ENCODE results near the gene BLACAT1. TPM values are rescaled to one million over a fixed set of nuclear protein-coding genes. Genes with fewer than 3 reads are reported as not detected.
"Not testable (repeated sequence)": the region's sequence is repeated elsewhere in the genome, so short reads cannot be mapped to it uniquely, and the experiment has no call there.

Gene BLACAT1
- total RNA-seq, 1 experiment from 2014 or later, result 0.87 TPM

GRCh38 chr1:205435578-205436573 lies 20.0 kb downstream of the BLACAT1 start:
- DNase-seq (ENCODE audit: low read depth, low spot score), result no peak
- in situ Hi-C loops (cut with HindIII; ENCODE audit: low pct_unique_long_range_greater_than_20kb, low sequenced_read_pairs), result no loop called here

- DNase-seq (ENCODE audit: low read depth, low spot score), result no peak
- in situ Hi-C loops (cut with HindIII; ENCODE audit: low pct_unique_long_range_greater_than_20kb, low sequenced_read_pairs), result no loop called here
These were observed 21.1 kb downstream of the BLACAT1 start for GRCh38 chr1:205434738-205435137.

DNA sequence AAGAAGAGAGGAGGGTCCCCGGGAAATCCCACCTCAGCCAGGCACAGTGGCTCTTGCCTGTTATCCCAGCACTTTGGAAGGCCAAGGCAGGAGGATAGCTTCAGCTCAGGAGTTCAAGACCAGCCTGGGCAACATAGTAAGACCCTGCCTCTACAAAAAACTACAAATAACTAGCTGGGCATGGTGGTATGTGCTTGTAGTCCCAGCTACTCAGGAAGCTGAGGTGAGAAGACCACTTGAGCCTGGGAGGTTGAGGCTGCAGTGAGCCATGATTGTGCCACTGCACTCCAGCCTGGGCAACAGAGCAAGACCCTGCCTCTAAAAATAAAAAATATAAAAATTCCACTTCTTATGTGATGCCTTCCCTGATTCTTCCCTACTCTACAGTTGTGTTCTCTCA lies 23.2 kb downstream of the BLACAT1 start:
- in situ Hi-C loops (cut with HindIII; ENCODE audit: low pct_unique_long_range_greater_than_20kb, low sequenced_read_pairs); DNase-seq (ENCODE audit: low read depth, low spot score): not testable (repeated sequence)

DNA sequence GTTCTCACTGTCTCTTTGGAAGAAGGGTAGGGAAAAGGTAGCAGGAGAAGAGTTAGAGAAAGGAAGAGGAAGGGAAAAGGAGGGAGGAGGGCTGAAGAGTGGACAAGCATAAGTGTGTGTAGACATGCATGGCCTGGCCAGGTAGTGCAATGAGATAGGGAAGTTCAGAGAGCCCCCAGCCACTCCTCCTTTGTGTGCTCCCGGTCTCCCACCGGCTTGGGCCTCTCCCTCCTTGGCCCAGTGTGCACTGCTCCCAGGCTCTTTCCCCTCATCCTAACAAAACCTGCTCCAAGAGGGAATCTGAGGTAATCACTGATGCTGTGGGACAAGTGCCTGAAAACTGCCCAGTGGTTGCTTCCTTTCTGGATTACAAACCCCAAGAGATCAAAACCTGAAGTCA lies 23.7 kb downstream of the BLACAT1 start:
- DNase-seq (ENCODE audit: low read depth, low spot score), result no peak
- in situ Hi-C loops (cut with HindIII; ENCODE audit: low pct_unique_long_range_greater_than_20kb, low sequenced_read_pairs), result no loop called here

DNA sequence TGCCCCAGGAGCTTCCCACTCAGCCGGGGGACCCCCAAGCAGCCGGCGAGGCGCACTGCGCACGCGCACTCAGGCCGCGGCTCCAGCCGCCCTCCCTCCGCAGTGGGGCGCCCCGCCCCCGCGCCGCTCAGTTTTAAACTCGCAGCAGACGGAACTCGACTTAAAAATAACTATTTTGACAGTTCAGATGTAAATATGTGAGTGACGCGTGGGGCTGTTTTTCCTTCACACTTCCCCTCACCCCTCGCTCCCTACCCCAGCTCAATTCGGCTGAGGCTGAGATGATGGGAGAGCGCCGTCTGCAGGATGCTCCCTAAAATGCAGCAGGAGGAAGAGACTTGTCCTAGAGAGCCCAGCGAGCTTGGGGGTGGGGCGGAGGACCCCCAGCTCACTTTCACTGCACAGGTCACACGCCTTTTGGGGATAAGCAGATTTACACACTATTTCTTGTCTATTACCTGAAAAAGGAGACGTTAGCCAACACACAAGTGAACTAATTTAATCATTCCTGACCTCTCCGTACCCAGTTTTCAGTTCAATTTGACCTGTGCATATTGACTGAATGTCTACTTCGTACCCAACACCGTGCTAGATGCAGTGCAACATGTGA lies 25.0 kb downstream of the BLACAT1 start:
- peak; percentile 77 for DNase-seq (ENCODE audit: low read depth, low spot score)
- in situ Hi-C loops (cut with HindIII; ENCODE audit: low pct_unique_long_range_greater_than_20kb, low sequenced_read_pairs), result no loop called here

DNA sequence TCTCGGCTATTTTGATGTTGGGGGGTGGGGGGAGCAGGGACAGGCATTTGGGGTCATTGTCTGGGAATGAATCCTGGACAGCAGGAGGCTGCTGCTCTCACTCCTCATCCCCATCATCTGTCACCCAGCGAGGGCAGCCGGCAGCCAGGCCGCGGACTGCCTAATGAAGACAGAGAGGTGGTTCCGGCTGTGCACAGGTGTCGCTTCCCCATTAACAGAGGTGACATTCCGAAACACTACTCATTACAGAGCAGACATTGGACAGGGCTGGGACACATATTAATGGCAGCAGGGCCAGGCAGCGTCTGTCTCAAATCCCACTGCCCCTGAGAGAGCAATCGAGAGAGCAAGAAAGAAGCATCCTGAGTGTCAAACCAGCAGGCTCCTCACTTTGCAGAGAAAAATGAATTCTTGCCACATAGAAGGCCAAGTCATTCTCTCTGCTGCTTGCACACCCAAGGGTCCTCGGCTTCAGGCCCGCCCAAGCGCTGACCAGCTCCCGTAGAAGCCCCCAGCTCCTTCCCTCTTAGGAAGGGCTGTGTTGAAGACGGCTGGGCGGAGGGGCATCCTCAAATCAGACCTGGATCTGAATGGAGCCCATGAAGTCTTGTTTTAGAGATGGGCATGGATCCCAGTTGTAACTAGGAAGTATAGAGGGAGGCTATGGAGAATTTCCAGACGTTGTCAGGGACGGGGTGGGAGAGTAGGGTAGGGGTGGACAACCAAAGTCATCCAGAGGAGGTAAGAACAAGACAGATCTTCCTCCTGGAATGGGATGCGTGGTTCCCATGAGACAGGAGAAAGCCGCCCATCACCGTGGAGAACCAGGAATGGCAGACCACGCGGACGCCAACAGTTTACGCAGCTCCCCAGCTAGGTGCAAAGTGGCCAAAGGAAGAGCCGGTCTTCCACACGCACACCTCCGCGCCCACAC lies 25.8 kb downstream of the BLACAT1 start:
- no peak for DNase-seq (ENCODE audit: low read depth, low spot score)
- in situ Hi-C loops (cut with HindIII; ENCODE audit: low pct_unique_long_range_greater_than_20kb, low sequenced_read_pairs), result no loop called here

DNA sequence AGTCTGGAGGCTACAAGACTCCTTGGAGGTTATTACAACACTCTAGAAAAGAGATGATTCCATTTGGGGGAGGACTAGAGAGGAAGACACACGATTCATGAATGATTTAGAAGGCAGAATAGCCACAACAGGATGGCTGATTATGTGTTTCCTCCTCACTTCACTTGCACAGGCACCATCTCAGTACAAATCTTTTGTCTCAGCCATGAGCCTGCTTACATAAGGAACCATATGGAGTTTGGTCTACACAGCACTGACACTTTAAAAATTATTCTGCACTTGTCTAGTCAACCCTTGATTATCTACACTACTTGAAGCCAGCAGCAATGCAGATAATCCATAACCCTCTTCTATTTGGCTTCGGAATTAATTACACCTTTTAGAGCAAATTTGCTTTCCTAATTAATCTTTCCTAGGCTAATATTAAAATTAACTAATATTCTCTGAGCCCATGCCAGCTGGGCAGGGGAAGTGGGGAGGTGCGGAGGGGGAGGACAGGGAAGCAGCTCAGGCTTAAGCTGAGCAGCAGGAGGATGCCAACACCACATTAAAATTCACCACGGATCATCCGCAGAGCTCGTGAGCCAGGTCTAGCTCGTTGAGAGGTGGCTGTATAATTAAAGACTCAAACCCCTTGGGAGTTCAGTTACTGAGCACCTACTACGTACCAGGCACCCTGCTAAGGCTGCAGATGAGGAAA lies 30.8 kb downstream of the BLACAT1 start:
- DNase-seq (ENCODE audit: low read depth, low spot score), result no peak
- in situ Hi-C loops (cut with HindIII; ENCODE audit: low pct_unique_long_range_greater_than_20kb, low sequenced_read_pairs), result no loop called here

DNA sequence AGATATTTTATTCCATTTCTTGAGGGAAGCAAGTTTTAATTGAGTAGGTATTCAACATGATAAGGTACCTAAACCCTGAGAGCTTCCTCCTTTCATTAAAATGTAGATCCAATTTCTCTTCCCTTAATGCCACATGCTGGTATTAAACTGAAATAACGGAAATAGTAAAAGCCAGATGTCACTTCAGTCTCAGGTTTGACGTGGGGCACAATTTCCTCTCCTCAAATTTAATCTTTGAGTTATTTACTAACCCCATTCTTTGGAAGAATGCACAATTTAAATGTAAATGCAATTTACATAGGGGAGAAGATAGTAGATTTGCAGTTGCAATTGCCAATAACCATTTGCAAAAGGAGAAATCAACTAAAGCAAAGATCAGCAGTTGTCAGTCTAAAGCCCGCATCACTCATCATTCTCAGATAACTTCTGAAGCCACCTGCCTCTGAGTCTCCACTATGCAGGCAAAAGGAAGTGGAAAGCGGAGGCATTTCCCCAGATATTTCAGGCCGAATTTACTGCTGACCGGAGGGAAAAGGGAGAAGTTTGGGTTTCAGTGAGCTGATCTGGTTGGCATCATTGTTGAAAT lies 31.9 kb downstream of the BLACAT1 start:
- DNase-seq (ENCODE audit: low read depth, low spot score), result no peak
- in situ Hi-C loops (cut with HindIII; ENCODE audit: low pct_unique_long_range_greater_than_20kb, low sequenced_read_pairs), result no loop called here

GRCh38 chr1:205422993-205423642 lies 32.7 kb downstream of the BLACAT1 start:
- peak; percentile 23 for DNase-seq (ENCODE audit: low read depth, low spot score)
- in situ Hi-C loops (cut with HindIII; ENCODE audit: low pct_unique_long_range_greater_than_20kb, low sequenced_read_pairs), result no loop called here

DNA sequence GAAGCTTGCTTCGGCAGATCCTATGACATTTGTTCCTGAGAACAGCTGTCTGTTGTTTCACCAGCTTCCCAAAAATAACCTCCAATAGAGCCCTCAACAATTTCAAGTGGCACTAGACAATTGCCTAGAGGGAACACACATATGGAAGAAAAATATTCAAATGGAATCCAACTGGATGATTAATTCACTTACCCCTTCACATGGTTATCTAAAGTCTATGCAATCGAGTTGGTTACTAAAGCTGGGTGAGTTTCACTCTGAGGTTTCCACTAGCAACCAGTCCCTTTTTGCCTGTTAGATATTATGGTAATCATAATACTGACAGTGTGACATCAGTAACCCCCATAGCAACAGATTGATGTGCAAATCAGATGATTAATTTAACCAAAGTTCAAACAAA lies 34.0 kb downstream of the BLACAT1 start, which contains the start of gene LEMD1:
LEMD1 (minus strand) TSS at position 259 of the 400 bp plus-strand sequence. CDS start 1,520 bp downstream, outside the sequence.
- in situ Hi-C loops (cut with HindIII; ENCODE audit: low pct_unique_long_range_greater_than_20kb, low sequenced_read_pairs), result no loop called here
- DNase-seq (ENCODE audit: low read depth, low spot score), result peak; percentile 17

- in situ Hi-C loops (cut with HindIII; ENCODE audit: low pct_unique_long_range_greater_than_20kb, low sequenced_read_pairs), result no loop called here
- no peak for DNase-seq (ENCODE audit: low read depth, low spot score)
These were observed 34.9 kb downstream of the BLACAT1 start for GRCh38 chr1:205420938-205421337.

DNA sequence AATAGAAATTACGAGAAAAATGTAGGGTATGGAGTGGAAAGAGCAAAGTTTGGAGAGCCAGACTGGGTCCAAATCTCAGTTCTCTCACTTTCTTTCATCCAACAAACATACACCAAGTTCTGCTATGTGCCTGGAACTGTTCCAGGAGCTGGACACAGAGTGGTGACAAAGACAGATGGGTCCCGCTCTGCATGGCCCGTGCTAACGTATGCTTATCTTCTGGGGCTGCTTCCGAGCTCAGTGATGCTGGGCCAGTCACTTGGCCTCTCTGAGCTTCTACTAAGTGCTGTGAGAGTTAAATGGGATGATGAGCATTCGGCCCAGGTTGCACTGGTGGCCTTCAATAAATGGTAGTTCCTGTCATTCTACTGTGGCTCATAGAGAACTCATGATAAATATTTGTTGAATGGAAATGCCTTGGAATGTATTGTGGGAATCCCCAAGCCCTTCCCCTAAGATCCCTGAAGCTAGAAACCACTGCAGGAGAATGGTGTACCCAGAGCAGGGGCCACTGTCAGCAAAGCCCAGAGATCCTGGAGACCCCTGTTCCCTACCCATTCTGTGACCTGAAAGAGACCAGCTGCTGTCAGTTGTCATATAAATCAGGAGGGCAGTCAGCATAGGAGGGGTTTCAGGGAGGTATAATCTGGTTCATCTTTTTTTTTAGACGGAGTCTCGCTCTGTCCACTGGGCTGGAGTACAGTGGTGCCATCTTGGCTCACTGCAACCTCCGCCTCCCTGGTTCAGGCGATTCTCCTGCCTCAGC lies 37.8 kb downstream of the BLACAT1 start:
- in situ Hi-C loops (cut with HindIII; ENCODE audit: low pct_unique_long_range_greater_than_20kb, low sequenced_read_pairs), result no loop called here
- no peak for DNase-seq (ENCODE audit: low read depth, low spot score)

DNA sequence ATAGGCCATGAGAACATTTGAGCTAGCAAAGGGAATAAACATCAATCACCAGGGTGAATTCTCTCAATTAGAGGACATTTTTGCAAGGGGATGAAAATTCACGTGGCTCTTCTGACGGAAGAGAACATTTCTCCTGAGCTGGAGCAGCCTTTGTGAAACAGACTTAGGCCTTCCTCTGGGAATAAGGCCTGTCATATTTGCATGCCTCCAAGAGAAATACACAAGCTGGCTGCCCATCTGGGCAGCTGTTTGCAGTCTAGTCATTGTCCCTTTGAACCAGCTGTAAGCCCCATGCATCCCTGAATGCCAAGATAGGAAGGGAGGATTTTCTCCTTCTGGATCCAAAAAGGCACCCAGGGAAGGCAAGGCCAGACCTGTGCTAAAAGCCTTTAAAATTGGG lies 39.5 kb downstream of the BLACAT1 start:
- in situ Hi-C loops (cut with HindIII; ENCODE audit: low pct_unique_long_range_greater_than_20kb, low sequenced_read_pairs), result no loop called here
- DNase-seq (ENCODE audit: low read depth, low spot score), result no peak

DNA sequence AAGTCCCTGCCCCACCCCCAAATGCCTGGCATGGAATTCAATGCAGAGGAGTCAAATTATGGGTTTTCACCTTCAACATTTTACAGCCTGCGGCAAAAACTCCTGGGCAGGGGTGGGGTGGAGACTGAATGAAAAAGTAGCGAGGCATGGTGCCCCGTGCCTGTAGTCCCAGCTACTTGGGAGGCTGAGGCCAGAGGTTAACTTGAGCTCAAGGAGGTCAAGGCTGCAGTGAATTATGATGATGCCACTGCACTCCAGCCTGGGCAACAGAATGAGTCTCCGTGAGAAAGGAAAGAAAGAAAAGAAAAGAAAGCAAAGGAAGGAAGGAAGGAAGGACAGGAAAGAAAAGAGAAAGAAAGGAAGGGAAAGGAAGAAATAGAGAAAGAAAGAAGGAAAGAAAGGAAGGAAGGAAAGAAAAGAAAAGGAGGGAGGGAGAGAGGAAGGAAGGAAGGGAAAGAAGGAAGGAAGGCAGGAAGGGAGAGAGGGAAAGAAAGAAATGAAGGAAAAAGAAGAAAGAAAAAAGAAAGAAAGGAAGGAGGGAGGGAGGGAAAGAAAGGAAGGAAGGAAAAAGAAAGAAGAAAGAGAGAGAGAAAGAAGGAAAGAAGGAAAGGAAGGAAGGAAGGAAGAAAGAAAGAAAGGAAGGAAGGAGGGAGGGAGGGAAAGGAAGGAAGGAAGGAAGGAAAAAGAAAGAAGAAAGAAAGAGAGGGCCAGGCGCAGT lies 45.1 kb downstream of the BLACAT1 start:
- no peak for DNase-seq (ENCODE audit: low read depth, low spot score)
- in situ Hi-C loops (cut with HindIII; ENCODE audit: low pct_unique_long_range_greater_than_20kb, low sequenced_read_pairs), result no loop called here

DNA sequence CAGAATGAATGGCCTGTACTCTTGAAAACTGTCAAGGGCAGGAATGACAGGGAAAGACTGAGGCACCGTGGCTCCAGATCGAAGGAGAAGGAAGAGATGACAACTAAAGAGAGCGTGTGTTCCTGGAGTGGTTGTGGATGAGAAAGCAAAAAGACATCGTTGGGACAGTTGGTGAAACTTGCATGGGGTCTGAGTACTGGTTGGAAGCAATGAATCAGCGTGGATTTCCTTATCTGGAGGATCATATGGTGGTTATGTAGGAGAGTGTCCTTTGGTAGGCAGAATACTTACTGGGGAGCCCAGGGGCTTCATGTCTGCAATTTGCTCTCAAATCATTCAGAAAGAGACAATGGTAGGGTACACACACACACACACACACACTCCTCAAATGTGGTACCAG lies 47.9 kb downstream of the BLACAT1 start:
- DNase-seq (ENCODE audit: low read depth, low spot score), result no peak
- in situ Hi-C loops (cut with HindIII; ENCODE audit: low pct_unique_long_range_greater_than_20kb, low sequenced_read_pairs), result no loop called here
